Measurements from ENCODE around the gene ANLN. TPM values are rescaled to one million over a fixed set of nuclear protein-coding genes. Genes with fewer than 3 reads are reported as not detected.

The ANLN gene
- total RNA-seq, 1 experiment from 2014 or later: 130 TPM

- TF ChIP-seq CTCF (IDR thresholded peaks at IDR 0.05 in 2 of 3, conservative IDR thresholded peaks at IDR 0.05 in 1 of 3; ENCODE audit: borderline replicate concordance in 1 of 3, insufficient read depth in 1 of 3, low read depth in 2 of 3, low read length in 2 of 3) (no peak), RAD21 (IDR thresholded peaks at IDR 0.05; ENCODE audit: low read depth) (no peak), POLR2A (IDR thresholded peaks at IDR 0.05; ENCODE audit: borderline replicate concordance, extremely low read depth, insufficient read depth, insufficient read length) (no peak), FOSL1 (IDR thresholded peaks at IDR 0.05; ENCODE audit: low read depth) (no peak), SIN3A (IDR thresholded peaks at IDR 0.05; ENCODE audit: low read depth) (no peak), ELF1 (IDR thresholded peaks at IDR 0.05; ENCODE audit: borderline replicate concordance, low read depth) (no peak), JUND (IDR thresholded peaks at IDR 0.05) (no peak)
- DNase-seq (ENCODE audit: low read depth, low spot score) (no peak), ATAC-seq (no peak)
- Histone ChIP-seq H3K4me2 (ENCODE audit: low read length) (no peak overlapping the region), H3K9me3 (ENCODE audit: control insufficient read depth in 1 of 2, insufficient read depth in 1 of 2, low read depth in 1 of 2, low read length in 2 of 2) (no peaks in the 10 kb centered on the region), H3K4me1 (ENCODE audit: control insufficient read depth in 1 of 2, insufficient read depth in 2 of 2, low read length in 2 of 2) (no peaks in the 10 kb centered on the region), H3K79me2 (ENCODE audit: insufficient read depth, low read length) (peaks cover 66% of the 10 kb centered on the region), H3K9ac (ENCODE audit: low read length) (no peak overlapping the region), H3K9me2 (ENCODE audit: insufficient read depth) (no peaks in the 10 kb centered on the region), H3K27ac (ENCODE audit: low read depth, low read length) (no peak overlapping the region), H4K20me1 (ENCODE audit: insufficient read depth) (0 out of 2 replicates have a peak, but pooled peaks cover 6% of the 10 kb centered on the region), H3K4me3 (replicated peaks in 1 of 2; ENCODE audit: low read depth in 1 of 2, low read length in 2 of 2) (no peak overlapping the region), H2AFZ (ENCODE audit: low read depth, low read length, poor library complexity, severe bottlenecking) (no peak overlapping the region), H3K36me3 (ENCODE audit: control insufficient read depth in 1 of 2, insufficient read depth in 2 of 2, low read length in 2 of 2) (peaks cover 69 to 72% of the 10 kb centered on the region in 2 experiments), H3K27me3 (ENCODE audit: insufficient read depth, low read length) (no peaks in the 10 kb centered on the region)
- ChIA-PET POLR2A (no interaction called here), CTCF (no interaction called here), RAD21 (ENCODE audit: low non-redundant PET in 1 of 2, low total read pairs in 2 of 2, uncharacterized antibody in 2 of 2, unreplicated experiment in 2 of 2) (no interaction called here)
- intact Hi-C loops (cut with micrococcal nuclease): no loop called here
- BruUV-seq (replicated peaks): no TSS peak
Observed at GRCh38 chr7:36423633-36424032, 34.0 kb downstream of the ANLN start.

GRCh38 chr7:36430186-36430585 is 40.5 kb downstream of the ANLN start:
- no peak overlapping the region for H3K9ac ChIP-seq (ENCODE audit: low read length)
- H3K9me2 ChIP-seq (ENCODE audit: insufficient read depth): no peaks in the 10 kb centered on the region
- no peak overlapping the region for H3K27ac ChIP-seq (ENCODE audit: low read depth, low read length)
- peaks cover 88% of the 10 kb centered on the region for H3K79me2 ChIP-seq (ENCODE audit: insufficient read depth, low read length)
- H3K4me1 ChIP-seq (ENCODE audit: control insufficient read depth in 1 of 2, insufficient read depth in 2 of 2, low read length in 2 of 2): no peaks in the 10 kb centered on the region
- intact Hi-C loops (cut with micrococcal nuclease): no loop called here
- H4K20me1 ChIP-seq (ENCODE audit: insufficient read depth): peaks cover 2% of the 10 kb centered on the region; the same call in 1 of the 2 replicates
- DNase-seq (ENCODE audit: low read depth, low spot score) (no peak), ATAC-seq (no peak)
- ChIA-PET POLR2A (interaction anchor here (0.5 kb wide), 1 partner anchor 48 kb away, joined by 7 read pairs; no protein-coding TSS in a partner anchor), RAD21 (ENCODE audit: low non-redundant PET in 1 of 2, low total read pairs in 2 of 2, uncharacterized antibody in 2 of 2, unreplicated experiment in 2 of 2) (no interaction called here), CTCF (no interaction called here)
- H3K27me3 ChIP-seq (ENCODE audit: insufficient read depth, low read length): no peaks in the 10 kb centered on the region
- no TSS peak for BruUV-seq (replicated peaks)
- no peak overlapping the region for H3K4me3 ChIP-seq (replicated peaks in 1 of 2; ENCODE audit: low read depth in 1 of 2, low read length in 2 of 2)
- no peak overlapping the region for H2AFZ ChIP-seq (ENCODE audit: low read depth, low read length, poor library complexity, severe bottlenecking)
- no peak for TF ChIP-seq SIN3A (IDR thresholded peaks at IDR 0.05; ENCODE audit: low read depth)
- TF ChIP-seq POLR2AphosphoS5 (IDR thresholded peaks at IDR 0.05; ENCODE audit: low read depth, low read length): no peak
- no peak for TF ChIP-seq EZH2phosphoT487 (IDR thresholded peaks at IDR 0.05; ENCODE audit: borderline replicate concordance)
- no peak for TF ChIP-seq CEBPB (IDR thresholded peaks at IDR 0.05; ENCODE audit: low read depth)
- no peak for TF ChIP-seq ELF1 (IDR thresholded peaks at IDR 0.05; ENCODE audit: borderline replicate concordance, low read depth)
- no peak for TF ChIP-seq EGR1 (IDR thresholded peaks at IDR 0.05; ENCODE audit: low read depth)
- TF ChIP-seq YY1 (IDR thresholded peaks at IDR 0.05; ENCODE audit: extremely low read depth, insufficient replicate concordance, low read depth, low read length): no peak
- no peak for TF ChIP-seq CBX3 (IDR thresholded peaks at IDR 0.05; ENCODE audit: low read depth)
- no peak for TF ChIP-seq REST (IDR thresholded peaks at IDR 0.05; ENCODE audit: low read depth)
- TF ChIP-seq SP1 (IDR thresholded peaks at IDR 0.05; ENCODE audit: low read depth): no peak
- no peaks in the 10 kb centered on the region for H3K9me3 ChIP-seq (ENCODE audit: control insufficient read depth in 1 of 2, insufficient read depth in 1 of 2, low read depth in 1 of 2, low read length in 2 of 2)
- peaks cover 28 to 71% of the 10 kb centered on the region in 2 experiments for H3K36me3 ChIP-seq (ENCODE audit: control insufficient read depth in 1 of 2, insufficient read depth in 2 of 2, low read length in 2 of 2)
- H3K4me2 ChIP-seq (ENCODE audit: low read length): no peak overlapping the region
